UCSD-AML1 (cell line): Measurements from ENCODE around the gene CAMK1D.
A peak's percentile ranks its signal among the peaks of the same experiment; 100 is the strongest.

Source experiments
- DNase-seq: peaks from one replicate; lab custom pipeline; 2025; ENCODE audit not compliant: unreplicated experiment; lab: John Stamatoyannopoulos, UW

Gene CAMK1D

GRCh38 chr10:12615296-12616220 is 266.2 kb downstream of the CAMK1D start:
- no peak for DNase-seq

- no peak for DNase-seq
Measured at GRCh38 chr10:12617191-12618175, 268.1 kb downstream of the CAMK1D start.

GRCh38 chr10:12622016-12622415 is 272.7 kb downstream of the CAMK1D start:
- DNase-seq = no peak

GRCh38 chr10:12622691-12623090 is 273.3 kb downstream of the CAMK1D start:
- no peak for DNase-seq

- no peak for DNase-seq
Measured at GRCh38 chr10:12625393-12626023, 276.2 kb downstream of the CAMK1D start.

- no peak for DNase-seq
Measured at GRCh38 chr10:12628153-12628552, 278.8 kb downstream of the CAMK1D start.

GRCh38 chr10:12628964-12629766 is 279.8 kb downstream of the CAMK1D start:
- no peak for DNase-seq

GRCh38 chr10:12629767-12630165 is 280.4 kb downstream of the CAMK1D start:
- no peak for DNase-seq

GRCh38 chr10:12631216-12631615 is 281.9 kb downstream of the CAMK1D start:
- DNase-seq = no peak

- no peak for DNase-seq
Measured at GRCh38 chr10:12631787-12632562, 282.6 kb downstream of the CAMK1D start.

- no peak for DNase-seq
Measured at GRCh38 chr10:12633776-12634620, 284.7 kb downstream of the CAMK1D start.

GRCh38 chr10:12634621-12634931 is 285.2 kb downstream of the CAMK1D start:
- no peak for DNase-seq

GRCh38 chr10:12635127-12635541 is 285.8 kb downstream of the CAMK1D start:
- DNase-seq = no peak

- no peak for DNase-seq
Measured at GRCh38 chr10:12636571-12636970, 287.2 kb downstream of the CAMK1D start.

- no peak for DNase-seq
Measured at GRCh38 chr10:12637649-12638048, 288.3 kb downstream of the CAMK1D start.

- DNase-seq = peak; percentile 31
Measured at GRCh38 chr10:12638103-12638502, 288.8 kb downstream of the CAMK1D start.

- DNase-seq = no peak
Measured at GRCh38 chr10:12638781-12639180, 289.4 kb downstream of the CAMK1D start.

- DNase-seq = no peak
Measured at GRCh38 chr10:12639996-12640944, 290.9 kb downstream of the CAMK1D start.
